Right lung (tissue), 5 donors: ENCODE measurements around the gene PBXIP1. TPM values are rescaled to one million over a fixed set of nuclear protein-coding genes. Genes with fewer than 3 reads are reported as not detected.

Source experiments
- DNase-seq, 2 donors: peaks; one replicate each; pipeline ENCODE4 v3.0.0-alpha.2; 2013
- polyA plus RNA-seq, 5 donors: library from polyadenylated mRNA; unstranded; fragments of 120-200 nt; gene quantifications; one replicate each; pipeline versions ENCODE4 v1.2.1 to v1.2.3, GENCODE V29; 2013; ENCODE audit warnings: inconsistent platforms in 1 of 5, low replicate concordance in 1 of 5; ENCODE audit not compliant: insufficient read length in 5 of 5, insufficient read depth in 1 of 5

The PBXIP1 gene
- polyA plus RNA-seq, 5 donors, result 62.9 to 88.3 (median 77.0) TPM

DNA sequence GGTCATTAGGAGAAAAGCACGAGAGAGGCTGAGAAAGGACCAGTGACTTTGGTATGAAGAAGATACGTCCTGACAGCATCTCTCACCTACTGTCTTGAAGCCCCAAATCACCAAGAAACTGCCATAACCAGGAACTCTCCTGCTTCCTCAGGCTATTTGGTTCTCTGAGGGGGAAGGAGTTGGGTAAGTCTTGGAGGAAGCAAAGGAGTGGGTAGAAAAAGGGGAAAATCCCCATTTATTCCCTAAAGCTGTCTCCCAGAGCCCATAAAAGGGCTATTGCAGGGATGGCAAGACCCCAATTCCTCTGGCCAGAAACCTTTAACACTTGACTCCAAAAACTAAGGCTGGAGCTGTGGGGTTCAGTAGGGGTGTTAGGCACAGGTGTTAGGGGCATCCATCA is 2.1 kb upstream of the PBXIP1 start:
- no peak for DNase-seq

DNA sequence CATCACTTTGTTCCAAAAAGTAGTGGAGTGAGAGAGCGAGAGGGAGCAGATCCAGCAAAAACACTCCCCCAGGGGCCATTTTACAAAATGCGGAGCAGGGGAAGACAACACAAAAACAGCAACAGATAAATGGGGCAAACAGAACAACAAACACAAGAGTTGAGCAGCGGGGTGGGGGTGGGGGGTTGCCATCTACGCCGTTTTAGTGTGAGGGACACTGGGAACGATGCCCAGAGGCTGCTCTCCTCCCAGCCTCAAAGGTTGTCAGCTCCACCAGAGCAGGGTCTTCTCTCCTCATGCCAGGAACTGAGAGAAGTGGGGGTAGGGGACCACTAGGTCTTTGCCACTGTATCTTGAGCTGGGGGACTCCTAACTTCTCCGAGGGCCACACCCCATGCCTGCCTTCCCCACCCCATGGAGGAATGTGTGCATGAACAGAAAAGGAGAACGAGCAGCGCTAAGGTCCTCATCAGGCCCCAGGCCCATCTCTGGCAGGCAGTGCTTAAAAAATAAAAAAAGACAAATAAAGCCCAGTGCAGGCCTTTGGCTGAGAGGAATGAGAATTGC is 1.3 kb upstream of the PBXIP1 start:
- DNase-seq, result no peak

DNA sequence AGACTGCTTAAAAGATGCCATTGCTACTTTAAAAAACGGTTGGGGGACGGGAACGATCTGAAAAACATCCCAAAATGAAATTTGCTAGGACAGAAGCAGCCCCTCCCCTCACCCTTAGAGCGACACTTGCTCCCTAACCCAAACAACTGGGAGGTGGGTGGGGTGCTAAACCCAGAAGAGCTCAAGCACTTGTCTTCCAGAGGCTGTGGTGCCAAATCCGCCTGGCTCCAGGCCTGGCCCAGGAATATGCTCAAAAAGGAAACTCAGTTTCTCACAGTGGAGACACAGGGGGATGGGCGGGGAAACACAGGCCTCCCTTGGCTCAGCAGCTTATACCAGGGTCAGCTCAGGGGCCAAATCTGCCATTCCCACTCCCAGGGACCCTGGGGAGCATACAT is 644 bp upstream of the PBXIP1 start:
- no peak for DNase-seq

DNA sequence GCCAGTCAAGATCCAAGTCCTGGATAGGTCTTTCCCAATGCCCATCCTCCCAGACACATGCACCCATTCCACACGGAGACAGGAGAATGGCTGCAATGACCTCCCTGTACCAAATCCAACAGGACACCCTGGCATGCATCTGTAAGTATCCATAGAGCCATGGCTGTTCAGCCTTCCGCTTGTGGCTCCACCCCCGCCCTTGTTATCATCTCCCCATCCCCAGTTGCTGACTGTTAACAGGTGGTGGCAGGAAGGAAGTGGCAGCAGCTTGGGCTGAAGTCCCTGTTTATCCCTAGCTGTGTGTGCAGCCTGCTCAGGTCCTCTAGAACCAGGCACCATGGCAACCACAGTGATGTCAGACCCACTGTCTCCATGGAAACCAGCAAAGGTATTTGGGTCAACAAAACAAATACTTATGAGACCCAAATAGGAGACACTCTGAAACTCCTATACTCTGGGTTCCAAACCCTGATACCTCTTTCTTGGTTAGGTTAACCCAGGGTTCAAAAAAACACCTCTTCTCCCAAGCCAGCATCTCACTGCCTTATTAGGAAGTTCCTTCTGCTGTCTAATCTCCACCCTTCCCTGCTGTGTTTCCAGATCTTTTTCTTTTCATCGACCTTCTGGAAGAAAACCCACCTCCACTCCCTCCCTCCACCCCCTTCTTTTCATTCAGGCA is 721 bp downstream of the PBXIP1 start:
- no peak for DNase-seq

DNA sequence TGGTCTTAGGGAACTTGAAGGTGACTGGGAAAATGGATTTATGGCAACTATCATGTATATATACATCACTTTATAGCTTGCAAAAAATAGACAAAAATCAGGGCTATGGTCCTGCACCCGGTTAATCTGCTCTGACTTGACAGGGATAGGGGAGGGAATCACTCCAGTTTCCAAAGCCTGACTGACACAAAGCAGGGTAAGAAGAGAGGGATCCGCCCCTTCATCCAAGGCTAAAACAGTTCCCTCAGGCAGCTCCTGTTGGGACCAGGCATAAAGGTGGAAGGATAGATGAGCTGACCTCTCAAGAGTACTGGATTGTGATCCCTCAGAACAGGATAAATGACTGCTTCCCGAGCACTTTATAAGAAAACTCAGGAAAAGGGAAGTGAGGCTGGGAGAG is 1.4 kb downstream of the PBXIP1 start:
- no peak for DNase-seq

DNA sequence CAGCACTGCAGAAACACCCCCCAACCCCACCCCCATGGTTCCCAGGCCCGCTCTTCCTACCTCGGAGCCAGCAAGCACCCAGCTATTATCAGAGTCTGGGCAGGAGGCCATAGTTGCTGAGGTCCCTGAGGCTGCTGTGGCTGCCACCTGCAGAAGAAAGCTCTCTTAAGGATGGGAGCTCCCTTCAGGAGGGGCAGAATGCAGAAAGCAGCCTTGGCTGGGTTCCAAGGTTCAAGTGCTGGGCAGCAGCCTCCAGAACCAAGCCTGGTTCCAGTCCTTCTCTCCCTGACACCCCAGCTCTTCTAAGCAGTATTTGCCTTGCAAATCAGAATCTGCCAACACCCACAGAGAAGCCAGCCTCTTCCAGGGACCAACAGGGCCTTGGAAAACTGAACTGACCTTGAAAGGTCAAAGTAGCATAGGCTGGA is 2.3 kb downstream of the PBXIP1 start:
- no peak for DNase-seq

DNA sequence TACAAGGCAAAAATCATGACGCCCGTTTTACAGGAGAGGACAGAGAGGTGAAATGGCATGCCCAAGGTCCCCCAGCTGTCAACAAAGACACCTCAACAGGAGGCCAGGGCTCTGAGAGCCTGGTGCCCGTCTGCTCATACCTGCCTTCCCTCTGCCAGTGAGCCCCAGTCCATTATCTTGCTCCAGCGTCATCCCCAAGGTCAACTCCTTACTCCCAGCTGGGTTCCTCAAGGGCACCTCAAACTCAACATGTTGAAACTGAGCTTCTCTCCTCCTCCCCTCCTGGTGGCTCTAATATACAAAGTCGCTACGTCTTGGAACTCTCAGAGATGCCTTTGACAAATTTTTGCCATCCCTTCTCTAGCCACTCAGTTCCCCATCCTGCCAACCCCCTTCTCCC is 3.2 kb downstream of the PBXIP1 start:
- DNase-seq, result no peak

DNA sequence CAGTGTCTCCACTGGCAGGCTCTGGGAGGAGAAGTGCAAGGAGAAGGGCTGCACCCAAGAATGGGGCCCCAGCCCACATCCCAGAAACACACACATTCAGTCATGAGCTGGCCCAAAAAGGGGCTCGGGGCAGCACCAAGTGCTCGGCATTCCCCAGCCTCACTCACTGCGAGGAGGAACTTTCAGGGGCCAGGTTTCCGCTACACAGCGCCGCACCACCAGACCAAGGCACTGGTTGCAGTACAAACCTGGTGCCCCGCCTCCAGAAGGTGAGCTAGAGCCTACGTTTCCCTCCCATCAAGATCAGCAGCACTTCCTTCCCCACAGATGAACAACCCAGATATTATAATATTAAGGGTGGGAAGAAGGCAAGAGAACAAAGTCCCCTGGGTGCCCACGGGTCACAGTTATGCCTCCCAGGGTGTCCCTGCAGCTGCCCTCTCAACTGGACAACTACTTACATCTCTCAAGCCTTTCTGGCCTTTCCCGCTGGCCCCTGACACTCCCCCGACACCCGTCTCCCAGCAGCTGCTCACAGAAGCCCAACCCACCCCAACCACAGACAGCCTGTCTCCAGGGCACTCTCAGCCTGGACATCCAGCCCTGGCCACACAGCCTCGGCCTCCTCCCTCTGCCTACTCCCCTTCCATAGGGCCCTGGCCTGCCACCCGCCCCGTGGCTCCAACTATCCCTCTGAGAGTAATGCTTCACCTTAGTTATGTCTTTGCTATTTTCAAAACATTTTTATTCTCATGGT is 3.8 kb downstream of the PBXIP1 start:
- DNase-seq, result no peak

DNA sequence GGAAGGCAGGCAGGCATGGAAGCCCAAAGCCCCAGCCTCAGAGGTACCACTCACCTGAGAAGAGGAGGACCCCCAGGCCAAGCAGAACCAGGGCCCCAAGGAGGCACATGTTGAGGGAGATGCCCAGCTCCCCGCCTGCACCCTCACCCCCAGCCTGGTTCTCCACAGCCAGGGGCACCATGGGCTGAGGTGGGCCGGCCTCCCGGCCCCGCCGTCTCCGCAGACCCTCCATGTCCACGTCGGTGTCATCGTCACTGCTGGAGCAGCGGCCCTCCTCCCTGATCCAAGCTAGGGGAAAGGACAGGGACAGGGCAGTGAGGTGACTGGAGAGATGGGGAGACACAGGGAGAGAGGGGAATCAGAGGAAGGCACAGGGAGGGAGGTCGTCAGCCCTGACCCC is 7.8 kb downstream of the PBXIP1 start:
- DNase-seq, result no peak

DNA sequence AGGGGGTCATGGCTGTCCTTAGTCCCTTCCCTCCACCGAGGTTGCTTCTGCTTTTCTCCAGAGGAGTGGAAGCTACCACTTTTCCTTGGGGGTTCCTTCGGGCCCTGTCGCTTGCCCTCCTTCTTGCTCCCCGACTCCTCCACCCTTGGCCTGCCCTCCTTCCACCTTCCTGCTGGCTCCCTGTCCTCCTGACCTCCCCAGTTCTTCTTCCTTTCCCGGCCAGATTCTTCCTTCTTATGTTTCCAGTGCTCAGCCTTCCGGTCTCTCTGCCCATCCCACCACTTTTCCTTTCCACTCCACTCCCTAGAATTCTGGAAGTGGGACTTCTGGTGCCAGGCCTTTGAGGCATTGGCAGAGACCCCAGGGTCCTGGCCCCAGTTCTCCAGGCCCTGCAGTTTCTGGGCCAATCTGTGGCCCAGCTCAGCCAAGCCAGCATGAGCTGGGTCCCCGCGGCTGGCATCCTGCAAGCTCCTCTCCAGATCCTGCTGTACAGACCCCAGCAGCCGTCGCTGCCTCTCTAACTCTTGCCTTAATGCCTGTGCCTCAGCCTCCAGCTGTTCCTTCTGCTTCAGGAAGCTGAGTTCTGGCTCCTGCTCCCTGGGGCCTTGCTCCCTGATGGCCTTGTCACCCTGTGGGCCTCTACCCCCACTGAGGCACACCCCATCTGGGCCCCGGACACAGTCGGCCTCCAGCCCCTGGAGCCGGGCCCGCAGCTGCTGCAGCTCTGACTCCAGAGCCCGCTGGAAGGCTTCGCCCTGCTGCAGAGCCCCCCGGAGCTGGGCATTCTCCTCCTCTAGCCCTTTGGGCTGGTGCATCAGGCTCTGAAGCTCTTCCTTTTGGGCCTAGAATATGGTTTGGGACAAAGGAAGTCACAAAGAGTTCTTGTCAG is 9.7 kb downstream of the PBXIP1 start:
- DNase-seq, result no peak

DNA sequence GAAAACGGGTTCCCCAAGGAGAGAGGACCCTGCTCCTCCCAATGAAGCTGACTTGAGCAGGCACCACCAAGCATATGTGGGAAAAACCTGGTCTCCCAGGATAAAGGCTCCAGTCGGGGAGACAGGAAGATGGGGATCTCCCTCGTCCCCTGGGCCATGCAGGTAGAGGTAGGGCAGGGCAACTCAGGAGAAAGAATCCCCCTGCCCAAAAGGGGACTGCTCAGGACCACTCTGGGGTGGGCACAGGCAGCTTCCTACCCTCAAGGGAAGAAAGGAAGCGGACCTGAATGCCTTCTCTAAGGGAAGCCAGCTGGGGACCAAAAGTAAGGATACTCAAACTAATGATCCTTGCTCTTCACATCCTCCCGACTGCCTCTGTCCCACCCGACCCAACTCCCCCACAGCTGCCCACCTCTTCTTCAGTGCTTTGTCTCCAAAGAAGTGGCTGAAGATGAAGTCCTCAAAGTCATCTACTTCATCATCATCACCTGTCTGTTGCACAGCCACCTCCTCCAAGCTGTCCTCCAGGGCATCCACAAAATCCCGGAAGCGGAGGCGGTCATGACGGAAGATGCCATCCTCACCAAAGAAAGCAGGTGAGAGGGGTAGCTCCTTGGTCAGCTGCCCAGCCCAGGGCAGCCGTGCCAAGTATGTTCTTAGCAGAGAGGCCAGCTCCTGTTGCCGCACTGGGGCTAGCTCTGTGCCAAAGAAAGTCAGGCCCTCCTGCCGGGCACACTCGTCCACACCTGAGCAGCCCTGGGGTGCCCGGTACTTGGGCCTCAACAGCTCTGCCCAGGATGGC is 10.5 kb downstream of the PBXIP1 start:
- no peak for DNase-seq

DNA sequence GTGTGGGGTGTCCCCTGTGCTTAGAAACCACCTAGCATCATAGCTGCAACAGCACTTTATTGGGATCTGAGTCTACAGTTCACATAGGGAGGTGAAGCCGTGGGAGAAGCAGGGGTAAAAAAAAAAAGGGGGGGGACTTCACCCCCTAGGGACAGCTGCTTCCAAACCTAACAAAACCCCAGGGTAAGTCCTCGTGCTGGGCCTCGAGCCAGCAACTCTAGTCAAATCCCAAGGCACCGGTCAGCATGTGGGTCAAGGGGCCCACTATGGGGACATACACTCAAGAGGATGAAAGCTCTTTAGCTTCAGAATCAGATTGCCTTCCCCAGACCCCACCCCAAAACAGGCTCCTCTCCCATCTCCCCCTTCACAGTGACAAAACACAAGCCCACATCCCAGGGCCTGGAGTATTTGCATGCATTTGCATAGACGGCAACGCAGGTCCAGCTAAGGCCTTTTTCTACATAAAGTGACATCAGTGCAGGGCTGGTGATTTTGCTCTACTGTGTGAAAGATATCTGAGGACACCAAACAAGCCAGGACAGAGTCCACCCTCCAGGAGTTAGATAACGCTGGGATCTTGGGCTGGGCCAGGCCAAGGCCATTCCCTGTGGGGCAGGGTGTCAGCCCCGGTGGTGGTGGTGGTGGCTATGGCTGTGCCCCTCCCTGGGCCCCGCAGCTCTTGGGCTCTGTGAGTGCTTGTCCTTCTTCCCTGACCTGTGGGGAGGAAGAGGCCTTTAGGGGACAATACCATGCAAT is 11.3 kb downstream of the PBXIP1 start:
- no peak for DNase-seq

DNA sequence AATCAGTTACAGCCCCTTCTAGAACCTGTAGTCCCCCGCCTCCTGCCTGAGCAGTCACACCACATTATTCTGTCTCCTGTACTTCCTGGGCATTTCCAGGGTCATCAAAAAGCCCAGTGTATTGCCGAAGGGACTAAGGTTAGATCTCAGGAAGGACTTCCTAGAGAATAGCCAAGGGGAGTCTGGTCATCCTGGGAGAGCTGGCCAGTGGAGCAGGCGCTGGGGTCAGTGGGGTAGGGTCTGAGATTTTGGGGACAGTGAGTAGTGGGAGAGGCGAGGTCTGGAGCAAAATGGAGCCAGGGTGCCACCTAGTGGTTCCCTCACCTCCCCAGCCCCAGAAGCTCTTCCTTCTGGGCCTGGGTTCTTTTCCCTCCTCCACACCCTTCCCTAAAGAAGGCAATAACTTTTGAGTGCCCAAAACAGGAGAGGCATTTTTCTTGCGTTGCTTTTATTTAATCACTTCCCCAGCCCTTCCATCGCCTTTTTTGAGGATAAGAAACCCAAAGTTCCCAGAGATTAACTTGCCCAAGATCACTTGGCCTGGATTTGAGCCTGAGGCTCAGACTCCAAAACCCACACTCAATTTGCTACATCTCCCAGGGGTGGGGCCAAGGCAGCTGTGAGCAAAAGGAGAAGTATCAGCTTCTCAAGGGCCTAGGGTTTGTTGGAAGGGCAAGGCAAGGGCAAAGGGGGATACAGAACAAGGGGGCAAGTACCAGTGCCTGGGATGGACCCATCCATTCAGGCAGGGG is 12.1 kb downstream of the PBXIP1 start:
- DNase-seq, result no peak

DNA sequence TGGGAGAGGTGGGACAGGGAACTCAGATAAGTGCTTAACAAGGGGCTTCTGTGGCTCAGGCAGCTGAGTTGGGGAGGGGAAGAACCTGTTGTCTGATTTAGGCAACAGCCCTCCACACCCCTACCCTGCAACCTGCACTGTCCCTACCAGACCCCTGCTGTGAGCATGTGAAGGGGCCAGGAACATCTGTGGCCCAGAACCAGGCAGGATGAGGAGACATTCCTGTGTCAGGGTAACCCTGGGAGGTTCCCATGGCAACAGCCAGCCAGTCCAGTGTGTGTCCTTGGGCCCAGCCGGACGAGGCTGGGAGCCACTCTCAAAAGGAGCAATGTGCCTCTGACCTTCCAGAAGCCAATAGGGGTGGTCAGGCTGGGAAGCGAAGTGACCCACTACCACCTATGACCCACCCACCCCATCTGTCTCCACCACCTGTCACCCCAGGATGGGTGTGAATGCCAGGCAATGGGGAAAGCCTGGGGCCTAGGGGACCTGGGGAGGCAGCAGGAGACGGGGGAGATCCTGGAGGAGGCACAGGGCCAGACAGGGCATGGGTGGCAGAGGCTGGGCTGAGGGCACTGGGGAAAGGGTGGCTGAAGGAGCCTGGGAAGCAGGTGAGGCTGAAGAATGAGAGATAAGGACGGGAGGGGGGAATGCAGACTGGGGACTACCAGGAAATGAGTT is 14.4 kb downstream of the PBXIP1 start:
- DNase-seq, result no peak

DNA sequence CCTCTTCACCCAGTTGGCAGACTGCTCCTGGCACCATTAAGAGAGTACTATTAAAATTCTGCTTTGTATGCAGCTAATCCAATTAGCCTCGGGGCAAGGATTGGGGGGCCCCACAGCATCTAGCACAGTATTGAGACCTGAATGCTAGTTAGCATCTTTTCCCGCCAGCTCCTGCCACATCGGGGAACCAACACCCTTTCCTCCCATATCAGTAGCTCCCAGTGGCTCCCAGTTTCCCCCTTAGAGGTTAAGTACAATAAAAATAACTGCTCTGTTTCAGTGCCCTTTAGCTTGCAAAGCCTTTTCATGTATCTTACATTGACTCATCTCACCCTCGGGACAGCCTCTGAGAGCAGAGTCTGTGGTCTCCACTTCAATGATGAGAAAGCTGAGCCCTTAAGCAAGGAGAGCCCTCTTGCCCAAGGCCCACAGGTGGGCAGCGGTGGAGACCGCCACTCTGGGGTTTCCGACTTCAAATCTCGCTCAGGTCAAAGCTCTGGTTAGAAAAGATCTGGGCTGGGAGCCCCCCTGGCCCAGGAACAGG is 15.2 kb downstream of the PBXIP1 start:
- DNase-seq, result no peak

DNA sequence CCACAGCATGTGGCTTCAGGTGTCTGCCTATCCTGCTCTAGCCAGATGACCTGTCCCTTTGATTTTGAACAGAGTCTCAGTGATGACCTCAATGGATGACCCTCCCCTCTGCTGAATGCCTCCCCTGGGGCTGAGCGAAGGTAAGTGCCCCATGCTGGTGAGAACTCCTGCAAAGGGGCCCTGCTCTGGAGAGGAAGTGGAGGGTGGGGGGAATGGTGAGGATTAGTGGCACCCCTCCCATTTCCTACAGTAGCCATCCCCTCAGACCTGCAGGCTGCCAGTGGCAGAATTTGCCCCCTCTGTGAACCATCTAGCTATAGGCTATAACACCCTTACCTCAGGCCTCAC is 15.7 kb downstream of the PBXIP1 start:
- no peak for DNase-seq

DNA sequence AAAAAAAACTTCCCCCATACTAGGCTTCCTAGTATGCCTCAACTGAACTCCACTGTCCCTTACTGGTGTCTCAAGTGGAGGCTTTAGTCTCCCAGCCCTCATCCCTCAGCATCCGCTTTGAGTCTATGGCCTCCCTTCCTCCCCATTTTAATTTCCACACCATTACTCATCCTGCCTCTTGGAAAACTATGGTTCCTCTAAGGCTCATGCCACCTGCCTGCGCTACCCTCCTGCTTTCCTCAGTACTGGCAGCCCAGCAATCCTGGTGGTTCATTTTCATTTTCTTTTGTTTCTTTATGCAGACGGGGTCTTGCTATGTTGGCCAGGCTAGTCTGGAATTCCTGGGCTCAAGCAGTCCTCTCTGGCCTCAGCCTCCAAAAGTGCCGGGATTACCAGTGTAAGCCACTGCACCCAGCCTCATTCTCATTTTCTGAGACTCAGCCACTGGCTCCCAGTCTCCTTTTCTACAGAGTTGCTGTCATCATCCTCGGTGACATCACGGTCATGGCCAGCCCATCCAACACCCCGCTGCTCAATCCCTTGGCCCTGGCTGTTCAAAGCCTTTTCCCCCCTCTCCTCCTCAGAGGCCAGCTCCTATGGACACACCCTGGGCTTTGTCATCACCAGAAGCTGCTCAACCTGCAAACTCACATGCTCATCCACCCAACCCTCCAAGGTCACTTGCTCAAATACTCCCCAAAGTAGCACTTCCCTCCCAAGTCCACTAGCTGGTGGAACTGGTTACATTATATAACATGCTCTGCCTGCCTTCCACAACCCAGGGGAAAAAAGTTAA is 17.1 kb downstream of the PBXIP1 start:
- DNase-seq, result no peak

DNA sequence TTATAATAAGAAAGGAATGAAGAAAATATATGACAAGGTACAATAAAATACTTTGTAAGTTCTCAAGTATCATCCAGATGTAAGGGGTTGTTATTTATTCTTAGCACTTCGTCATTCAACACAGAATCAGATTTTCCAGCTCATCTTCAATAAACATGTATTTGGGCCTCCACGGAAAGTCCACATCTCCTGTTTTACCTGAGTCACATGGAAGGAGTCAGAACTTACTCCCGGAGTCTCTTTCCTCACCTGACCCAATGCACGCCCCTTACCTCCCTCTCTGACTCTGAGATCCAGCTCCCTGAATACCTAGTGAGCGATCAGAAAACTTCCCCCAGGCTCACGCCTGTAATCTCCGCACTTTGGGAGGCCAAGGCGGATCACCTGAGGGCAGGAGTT is 17.9 kb downstream of the PBXIP1 start:
- DNase-seq, result no peak
